Stimulated activated CD8-positive, alpha-beta memory T cell treated with anti-CD3 and anti-CD28 coated beads, Interleukin-2, amount 100 ng/mL, for 1 hour (primary cell): Measurements from ENCODE around the gene MAGI2.

ENCODE experiments used
- DNase-seq, 2 donors: peaks; one replicate each; pipeline ENCODE4 v3.0.0-alpha.2; 2020; ENCODE audit warnings: low read depth in 2 of 2

MAGI2 gene

DNA sequence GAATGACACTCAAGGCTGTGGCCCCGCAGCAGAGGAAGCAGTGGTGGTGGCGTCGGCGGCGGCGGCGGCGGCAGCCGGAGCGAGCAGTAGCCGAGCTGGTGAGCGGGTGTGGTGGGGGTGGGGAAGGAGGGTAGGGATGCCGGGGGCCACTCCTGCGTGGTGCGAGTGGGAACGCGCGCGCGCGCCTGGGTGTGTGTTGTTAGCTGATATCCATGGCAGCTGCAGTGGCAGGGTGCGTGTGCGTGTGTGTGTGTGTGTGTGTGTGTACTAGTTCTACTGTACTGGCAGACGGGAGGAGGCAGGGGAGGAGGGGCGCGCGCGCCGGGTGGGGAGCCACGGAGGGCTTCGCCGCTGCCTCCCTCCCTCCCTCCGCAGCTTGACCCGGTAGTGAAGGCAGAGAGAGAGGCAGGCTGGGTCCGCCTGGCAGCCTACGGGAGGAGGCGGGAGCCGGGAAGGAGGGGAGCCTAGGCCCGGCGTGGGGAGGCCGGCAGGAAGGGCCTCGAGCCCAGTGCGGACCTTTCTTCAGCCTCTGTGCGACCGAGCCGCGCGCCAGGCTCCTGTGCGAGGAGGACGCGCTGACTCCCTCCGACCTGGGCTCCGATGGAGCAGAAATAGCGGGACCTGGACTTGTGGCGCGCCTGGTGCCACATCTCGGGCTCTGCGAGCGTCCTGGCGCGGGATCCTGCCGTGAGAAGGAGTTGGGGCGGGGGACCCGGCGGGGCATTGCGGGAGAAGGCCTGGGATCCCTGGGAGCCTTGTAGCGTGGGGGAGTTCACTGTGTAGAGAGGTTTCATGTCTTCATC, at the start of gene MAGI2:
Gene MAGI2 (minus strand): TSS at position 110 of the 803 bp plus-strand sequence. CDS start 347 bp downstream, outside the sequence.
- DNase-seq: no peak

DNA sequence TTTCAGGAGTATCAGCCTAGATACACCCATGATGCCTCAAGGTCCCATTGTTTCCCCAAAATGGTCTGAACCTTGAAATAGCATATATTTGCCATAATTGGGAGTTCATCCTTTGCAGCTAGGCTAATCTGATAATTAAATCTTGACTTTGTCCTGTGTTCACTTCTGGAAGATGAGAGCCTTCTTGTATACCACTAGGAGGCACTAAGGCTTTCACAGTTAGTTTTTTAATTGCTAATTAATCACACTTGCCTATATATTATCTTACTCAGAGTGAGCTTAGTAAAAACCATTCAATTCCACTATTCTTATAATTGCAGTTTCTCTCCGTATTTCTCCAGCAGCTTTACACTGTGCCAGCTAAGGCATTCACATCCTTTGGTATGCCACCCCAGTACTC, 48.7 kb upstream of the MAGI2 start:
- no peak for DNase-seq

DNA sequence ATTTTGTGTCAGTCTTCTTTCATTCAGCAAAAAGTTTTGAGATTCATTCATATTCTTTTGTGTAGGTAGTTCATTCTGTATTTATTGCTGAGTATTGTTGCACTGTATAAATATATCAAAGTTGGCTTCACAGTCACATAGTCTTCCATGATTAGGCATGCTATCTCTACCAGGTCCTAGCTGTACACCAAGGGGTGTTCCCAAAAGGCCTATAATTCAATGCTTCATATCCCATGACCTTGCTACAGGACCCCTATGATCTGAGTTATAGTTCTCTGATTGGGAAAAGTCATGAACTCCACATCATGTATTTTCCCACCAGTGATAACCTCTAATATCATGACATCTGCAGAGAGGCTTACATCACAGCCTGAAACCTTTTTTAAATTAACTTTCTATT, 47.3 kb upstream of the MAGI2 start:
- DNase-seq: no peak

DNA sequence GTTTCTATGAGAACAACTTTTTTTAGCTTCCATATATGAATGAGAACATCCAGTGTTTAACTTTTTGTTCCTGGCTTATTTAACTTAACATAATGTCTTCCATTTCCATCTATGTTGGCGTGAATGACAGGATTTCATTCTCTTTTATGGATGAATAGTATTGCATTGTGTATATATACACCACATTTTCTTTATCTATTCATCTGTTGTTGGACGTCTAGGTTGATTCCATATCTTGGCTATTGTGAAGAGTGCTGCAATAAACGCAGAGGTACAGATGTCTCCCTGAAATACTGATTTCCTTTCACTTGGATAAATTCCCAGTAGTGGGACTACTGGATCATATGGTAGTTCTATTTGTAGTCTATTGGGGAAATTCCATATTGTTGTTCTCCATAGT, 44.3 kb upstream of the MAGI2 start:
- DNase-seq: no peak

DNA sequence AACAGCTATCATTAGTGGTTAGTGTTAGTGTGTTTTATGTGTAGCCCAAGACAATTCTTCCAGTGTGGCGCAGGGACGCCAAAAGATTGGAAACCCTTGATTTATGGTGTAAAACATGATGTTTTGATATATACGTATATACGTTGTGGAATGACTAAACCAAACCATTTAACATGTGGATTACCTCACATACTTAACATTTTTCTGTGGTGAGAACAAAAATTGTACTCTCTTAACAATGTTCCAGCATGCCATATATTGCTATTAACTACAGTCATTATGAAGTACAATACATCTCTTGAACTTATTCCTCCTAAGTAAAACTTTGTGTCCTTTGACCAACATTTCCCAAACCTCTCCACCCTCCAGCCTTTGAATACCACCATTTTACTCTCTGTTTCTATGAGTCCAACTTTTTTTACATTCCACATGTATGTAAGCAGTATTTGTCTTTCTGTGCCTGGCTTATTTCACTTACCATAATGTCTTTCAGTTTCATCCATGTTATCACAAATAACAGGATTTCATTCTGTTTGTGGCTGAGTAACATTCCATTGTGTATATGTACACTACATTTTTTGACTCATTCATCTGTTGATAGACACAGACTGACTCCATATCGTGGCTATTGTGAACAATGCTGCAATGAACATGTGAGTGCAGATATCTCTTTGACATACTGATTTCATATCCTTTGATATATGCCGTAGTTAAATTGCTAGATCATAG, 42.2 kb upstream of the MAGI2 start:
- no peak for DNase-seq

DNA sequence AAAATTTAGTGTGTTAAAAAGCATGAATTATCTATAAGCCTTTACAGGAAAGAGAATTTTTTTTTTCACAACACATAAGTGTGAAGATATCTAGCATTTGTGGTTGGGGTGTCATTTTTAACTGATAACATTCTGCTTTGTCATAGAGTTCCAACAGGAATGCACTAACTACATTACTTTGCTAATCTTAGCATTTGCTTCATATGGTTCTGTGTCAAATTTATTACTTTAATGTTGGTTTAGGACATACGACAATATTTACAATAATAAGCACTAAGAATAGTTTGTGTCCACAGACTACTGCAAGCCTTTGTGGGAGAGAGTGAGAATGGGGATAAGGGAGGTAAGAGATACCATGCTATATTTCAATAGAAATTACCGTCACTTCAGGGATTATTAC, 40.6 kb upstream of the MAGI2 start:
- DNase-seq: no peak

DNA sequence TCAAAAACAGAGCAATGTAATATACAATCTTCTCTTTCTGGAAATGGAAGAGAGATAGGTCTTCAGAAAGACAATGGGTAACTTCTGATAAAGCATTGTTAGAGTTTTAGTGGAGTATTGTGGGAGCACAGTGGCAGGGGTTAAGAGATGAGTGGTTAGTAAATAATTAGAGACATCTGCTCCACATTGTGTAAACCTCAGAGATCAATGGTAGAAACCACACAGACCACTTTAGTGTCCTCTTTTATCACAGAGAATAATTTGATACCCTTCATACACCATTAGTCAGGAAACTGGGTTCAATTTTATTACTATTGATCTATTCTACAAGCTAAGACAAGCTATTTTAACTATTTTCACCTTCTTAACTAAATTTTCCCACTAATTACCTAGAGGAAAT, 35.9 kb upstream of the MAGI2 start:
- no peak for DNase-seq

DNA sequence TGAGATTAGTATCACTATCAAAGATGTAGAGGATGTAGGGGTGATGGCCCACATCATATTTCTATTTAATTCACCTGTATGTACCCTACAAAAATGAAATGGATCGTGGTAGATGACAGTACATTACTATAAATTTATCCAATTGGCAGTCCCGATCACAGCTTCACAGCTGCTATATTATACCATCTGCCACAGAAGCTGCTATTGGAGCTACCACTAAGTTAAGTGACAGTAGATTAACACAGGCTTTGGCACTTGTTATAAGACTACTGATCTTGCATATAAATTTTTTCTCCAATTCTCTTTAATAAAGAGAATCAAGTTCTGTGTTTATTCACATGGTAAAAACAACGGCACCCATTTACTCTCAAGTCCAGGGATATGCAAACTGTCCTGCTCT, 24.9 kb upstream of the MAGI2 start:
- DNase-seq: no peak

DNA sequence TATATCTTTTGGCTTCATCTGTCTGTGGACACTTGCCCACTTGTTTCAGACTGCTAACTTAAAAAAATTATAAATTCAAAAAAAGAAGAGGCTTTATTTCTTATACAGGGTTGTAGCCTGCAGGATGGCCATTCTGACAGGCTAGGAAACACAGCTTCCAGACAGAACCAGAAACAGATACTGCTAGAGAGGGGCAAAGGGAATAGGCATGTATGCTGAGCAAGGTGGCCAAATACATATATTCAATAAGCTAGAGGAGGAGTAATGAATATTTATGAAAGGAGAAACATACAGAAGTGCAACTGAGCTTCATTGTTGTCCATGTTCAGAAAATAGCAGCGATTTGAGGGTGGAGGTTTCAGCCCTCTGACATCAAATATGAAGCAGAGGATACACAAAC, 22.0 kb upstream of the MAGI2 start:
- DNase-seq: no peak

DNA sequence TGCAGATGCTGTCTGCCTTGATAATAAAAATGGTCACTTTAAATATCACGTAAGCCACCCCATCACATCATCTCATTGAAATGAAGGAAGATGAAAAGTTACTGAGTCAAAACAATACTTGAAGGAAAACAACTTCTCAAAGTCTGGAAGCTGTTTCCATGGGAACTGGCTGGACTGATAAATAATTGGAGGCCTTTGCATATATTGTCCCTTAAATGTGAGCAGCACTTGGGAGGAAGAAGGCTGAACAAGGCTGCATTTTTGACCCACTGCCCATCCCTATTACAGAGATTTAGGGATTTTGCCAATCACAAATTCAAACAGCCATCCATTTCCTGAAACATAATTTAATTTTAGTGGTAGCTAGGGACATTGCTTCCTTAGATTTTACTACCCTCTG, 18.2 kb upstream of the MAGI2 start:
- no peak for DNase-seq

DNA sequence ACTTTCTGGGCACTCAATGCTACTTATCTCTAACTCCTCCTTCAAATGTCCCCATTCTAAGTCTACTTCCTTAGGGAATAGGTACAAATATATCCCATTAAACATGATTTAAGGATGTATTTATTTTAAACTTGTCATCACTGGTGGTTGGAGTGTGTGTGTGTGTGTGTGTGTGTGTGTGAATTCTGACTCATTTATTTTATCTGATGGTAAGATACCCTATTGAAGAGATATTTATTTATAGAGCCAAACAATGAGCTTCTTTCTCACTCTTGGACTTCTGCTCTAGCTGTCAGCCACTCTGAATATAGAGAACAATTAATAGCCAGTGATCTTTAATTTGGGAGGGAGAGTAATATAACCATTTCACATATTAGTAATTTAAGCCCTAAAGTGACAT, 17.8 kb upstream of the MAGI2 start:
- DNase-seq: no peak

DNA sequence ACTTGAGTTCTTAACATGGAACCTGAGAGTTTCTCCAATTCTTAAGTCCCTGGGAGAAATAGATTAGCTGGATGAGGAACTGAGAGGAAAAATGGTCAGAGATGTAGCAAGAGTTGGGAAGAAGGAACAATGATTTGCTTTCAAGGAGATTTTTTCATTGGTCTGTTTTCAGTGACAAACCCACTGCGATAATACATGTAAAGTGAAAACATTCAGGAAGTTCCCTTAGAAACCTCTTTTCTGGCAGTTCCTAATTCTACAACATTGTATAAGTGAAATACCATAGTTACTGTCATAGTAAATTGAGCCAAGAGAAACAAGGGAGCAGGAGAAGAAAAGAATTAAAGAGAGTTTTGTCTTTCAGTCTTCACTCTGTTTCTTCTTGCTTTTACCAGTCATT, 12.1 kb upstream of the MAGI2 start:
- no peak for DNase-seq

DNA sequence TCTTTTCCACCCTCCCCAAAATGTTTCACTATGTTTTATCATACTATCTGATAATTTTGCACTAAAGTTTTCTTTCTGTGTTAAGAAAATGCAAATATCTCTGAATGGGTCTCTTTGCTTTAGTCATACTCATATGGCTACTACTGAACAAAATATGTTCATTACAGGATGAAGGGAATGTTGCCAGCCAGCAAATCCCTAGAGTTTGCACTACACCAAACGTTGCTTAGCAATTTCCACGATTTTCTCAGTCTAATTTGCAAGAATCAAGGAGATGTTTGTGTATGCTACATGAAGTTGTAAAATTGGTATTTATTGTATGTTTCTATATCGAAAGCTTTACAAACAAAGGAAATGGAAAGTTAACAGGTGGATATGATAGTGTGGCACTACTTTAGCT, 10.6 kb upstream of the MAGI2 start:
- DNase-seq: no peak

DNA sequence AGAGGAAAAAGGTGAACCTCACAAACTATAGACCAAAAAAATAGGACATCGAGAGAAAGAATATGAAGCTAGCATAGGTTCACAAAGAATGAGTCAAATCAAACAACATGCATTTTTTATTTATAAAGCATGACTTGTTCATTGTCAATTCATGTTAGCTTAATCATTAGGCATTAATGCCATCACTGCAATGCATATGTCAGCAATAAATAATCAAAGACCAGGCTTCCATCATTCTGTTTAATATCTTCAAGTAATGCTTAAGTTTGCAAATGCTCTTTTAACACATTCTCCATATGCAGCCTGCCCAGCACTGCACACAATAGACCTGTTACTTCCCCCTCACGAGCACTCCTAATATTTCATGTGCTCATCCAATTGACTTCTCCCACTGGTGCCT, 8.9 kb upstream of the MAGI2 start:
- no peak for DNase-seq

DNA sequence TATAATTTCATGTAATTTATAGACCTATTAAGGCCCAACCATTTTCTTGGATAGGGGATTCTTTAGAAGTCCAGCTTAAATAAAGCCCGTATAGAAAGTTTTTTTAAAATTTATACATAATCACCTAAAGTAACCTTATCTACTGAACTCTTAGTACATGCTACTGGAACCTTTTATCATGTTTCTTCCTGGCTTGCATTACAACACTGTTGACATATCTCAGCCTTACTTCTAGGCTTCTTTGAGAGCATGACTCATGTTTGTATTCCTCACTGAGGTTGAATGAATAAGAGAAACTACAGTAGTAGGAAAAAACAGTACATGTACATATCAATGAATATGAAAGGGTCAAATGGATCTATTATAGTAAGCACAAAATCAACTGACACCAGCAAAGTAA, 8.2 kb upstream of the MAGI2 start:
- no peak for DNase-seq

DNA sequence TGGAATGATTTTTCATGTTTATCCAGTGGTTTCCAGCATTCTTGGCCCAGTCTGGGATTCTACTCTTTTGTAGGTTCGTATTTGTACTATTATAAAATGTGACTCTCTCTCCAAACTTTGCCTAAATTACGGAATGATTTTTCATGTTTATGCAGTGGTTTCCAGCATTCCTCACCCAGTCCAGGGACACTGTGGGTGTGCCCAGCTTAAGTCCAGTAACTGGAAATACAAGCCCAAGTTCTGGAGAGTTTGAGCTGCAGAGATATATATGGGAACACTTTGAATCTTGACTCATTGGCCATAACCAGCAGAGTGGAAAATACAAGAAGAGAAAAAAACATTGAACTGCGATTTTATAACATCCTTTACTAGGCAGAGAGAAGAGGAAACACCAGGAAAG, 5.9 kb upstream of the MAGI2 start:
- DNase-seq: no peak

DNA sequence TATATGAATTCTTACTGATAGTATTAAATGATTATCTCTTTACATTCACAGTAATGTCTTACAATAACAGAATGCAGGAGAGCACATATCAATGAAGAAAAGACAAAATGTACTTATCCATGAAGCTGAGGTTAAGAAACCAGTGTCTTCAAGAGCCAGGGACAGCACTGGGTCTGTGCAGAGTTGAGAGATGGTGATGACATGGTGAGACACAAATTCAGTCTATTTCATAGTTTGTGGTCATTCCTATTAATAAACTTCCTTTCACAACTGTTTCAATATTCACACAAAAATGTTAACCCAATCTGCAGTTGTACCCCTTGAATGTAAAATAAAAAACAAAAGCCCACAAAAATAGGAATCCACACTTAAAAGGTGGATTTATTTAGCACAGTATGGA, 5.3 kb upstream of the MAGI2 start:
- DNase-seq: no peak

DNA sequence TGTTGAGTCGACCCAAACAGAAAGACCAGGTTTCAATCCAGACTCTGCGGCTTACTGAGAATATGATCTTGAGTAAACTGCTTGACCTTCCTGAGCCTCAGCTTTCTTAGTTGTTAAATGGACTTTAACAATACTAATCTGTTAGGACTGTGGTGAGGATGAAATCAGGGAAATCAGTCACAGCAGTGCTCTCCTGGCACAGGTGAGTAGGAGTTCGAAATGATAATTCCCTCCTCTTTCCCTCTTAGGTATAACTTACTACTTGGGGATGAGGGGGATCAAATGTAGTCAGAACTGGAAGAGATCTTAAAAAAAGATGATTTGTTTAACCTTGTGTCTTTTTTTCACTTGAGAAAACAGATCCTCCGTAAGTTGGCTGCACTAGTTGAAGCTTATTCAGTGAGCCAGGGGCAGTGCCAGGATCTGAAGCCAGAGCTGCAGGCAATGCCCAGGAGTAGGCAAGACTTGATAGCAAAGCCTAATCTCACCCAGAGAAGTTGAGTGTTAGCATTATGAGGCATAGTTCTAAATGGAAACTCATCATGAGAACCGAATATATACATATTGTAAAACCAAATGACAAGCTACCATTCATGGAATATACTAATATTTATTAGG, 1.8 kb upstream of the MAGI2 start:
- DNase-seq: no peak

DNA sequence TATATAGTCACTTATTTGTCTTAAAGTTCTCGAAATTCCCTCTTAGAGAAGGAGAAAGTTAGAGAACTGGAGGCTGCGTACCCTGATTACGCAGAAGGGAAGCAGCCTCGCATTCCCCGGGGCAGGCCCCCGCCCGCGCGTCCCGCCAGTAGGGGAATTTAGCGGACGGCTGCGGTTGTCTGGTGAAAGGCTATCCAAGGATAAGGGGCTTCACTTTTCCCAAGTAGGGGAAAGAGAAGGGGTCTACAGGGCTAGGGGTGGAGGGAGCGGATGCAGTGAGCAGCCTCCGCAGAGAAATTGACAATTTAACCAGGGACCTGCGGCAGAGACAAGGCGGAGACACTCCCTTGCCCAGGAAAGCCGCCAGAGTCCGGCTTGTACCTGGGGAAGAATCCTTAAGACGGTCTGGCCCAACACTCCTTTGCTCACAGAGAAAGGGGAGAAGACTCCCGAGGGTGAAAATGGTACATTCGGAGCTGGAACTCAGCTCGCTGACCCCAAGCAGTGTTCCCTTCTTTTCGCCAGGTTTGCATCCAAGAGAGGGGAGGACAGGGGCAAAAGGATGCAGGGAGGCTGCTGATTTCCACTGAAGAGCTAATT, 994 bp upstream of the MAGI2 start:
- no peak for DNase-seq

DNA sequence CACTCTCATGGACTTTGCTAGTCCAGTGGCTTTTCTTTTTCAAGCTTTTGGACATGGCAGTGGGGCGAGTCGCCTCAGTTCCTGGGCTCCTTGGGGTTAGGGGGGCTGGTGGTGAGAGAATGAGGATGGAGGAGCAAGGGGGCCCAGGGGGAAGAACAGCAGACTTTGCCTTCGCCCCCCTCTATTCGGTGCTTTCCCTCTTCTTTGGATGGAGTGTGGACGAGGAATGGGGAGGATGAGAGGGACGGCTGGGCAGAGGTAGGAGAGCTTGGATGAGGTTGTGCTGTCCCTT, 255 bp downstream of the MAGI2 start:
- no peak for DNase-seq

DNA sequence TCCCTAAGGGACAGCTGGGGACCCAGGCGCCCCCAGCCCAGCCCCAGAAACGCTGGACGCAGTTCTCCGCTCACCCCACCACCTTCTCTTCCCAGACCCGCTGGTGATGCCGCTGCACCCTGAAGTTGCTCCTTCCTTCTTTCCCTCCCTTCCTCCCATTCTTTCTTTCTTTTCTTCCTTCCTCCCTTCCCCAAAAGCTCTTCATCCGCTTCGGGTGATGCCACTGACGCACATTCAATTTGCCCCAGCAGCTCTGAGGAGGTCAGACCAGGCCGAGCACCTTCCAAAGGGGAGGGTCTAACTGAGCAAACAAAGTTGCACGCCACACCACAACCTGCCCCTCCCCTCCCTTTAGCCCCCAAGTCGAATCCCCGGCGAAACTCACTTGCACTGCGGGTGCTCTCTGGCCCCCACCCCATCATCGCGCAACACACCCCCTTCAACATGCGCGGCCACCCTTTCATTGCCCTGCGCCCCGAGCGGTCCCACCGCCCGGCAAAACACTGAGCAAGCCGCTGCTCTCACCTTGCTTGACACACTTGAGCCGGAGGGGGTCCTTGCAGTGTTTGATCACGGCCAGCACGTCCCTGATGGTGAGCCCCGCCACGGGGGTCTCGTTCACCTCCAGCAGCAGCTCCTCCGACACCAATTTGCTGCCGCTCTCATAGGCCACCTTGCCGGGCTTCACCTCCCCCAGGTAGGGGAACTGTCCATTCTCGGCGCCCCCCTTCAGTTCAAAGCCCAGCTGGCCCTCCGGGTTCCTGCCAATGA, 787 bp downstream of the MAGI2 start:
- DNase-seq: no peak

DNA sequence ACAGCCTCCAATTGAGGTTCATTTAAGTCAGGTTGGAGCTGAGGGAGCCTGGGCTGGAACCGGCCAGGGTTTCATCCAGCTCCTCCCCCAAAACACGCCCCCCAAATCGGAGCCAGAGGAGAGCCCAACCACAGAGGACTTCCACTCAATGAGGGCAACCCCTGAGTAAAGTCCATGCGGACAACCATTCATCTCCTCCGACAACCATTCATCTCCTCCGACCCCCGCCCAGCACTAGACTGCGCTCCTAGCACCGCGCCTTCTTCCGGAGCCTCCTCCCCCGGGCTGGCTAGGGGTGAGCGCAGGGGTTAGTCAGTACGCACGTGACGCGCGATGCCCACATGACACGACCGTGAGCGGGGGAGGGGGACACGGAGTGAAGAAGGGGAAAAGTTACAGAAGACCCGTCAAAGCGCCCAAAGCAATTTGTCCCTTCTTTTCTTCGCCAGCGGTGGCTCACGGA, 1.4 kb downstream of the MAGI2 start:
- no peak for DNase-seq
